Measurements from ENCODE around the gene SUFU. TPM values are rescaled to one million over a fixed set of nuclear protein-coding genes. Genes with fewer than 3 reads are reported as not detected.

The SUFU gene
- total RNA-seq, 2 experiments from 2014 or later = 13.4 to 14.2 TPM

DNA sequence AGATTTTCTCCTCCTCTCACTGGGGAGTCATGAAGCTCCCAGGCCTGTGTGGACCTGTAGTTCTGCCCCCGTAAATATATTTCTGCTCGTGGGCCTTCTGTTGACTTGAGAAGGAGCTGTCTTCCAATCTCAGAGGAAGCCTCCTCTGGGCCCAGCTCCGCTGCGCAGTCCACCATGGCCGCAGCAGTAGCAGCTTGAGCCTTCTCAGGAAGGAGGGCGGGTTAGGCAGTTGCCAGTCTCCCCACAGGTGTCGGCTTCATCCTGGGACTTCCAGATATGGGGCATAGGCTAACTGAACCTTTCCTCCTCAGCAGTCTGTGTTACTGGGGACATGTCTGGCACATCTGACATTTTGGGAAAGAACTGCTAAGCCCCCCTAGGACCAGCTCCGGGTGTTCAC lies 77.6 kb downstream of the SUFU start:
- ChIA-PET POLR2A (no interaction called here), CTCF (interaction anchor here (0.6 to 3.7 kb wide), 3 partner anchors 14 to 351 kb away, joined by 3 to 27 read pairs (median 10); no protein-coding TSS in a partner anchor)
- no peaks in the 10 kb centered on the region for H3K27me3 Mint-ChIP-seq
- no peak overlapping the region for H3K4me3 Mint-ChIP-seq
- H3K4me1 Mint-ChIP-seq = peaks cover 16% of the 10 kb centered on the region
- H3K9me3 Mint-ChIP-seq = no peaks in the 10 kb centered on the region
- H3K27ac Mint-ChIP-seq = no peak overlapping the region
- no peaks in the 10 kb centered on the region for H3K36me3 Mint-ChIP-seq (ENCODE audit: low read depth)
- no peak for DNase-seq

DNA sequence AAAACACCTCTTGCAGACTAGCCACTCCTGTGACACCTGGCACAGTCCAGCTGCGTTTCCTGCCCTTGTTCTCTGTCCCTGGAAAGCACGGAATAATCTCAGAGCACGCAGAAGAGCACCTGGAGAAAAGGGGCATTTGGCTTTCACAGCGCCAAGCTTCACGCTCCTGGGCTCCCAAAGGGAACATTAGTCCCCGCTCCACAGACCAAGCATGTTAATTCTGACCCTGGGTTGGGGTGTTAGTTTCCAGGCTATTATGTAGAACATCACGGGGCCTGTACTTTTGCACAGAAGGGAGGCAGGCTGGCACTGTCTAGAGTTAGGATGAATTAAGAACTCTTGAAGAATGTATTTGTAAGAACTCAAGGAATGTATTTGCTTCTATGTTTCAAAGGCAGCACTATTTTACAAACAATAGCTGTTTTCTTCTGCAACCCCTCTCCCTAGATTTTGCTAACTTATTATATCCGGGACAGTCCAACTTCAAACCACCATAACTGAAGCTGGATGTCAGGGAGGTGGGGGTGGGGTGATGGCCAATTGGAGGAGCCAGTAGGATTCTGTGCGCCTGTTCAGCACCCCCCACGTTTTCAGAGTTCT lies 78.3 kb downstream of the SUFU start:
- Mint-ChIP-seq H3K27ac (no peak overlapping the region), H3K9me3 (no peaks in the 10 kb centered on the region), H3K27me3 (no peaks in the 10 kb centered on the region), H3K36me3 (ENCODE audit: low read depth) (no peaks in the 10 kb centered on the region), H3K4me1 (peaks cover 16% of the 10 kb centered on the region), H3K4me3 (no peak overlapping the region)
- no peak for DNase-seq
- POLR2A ChIA-PET = interaction anchor here (0.6 kb wide), 1 partner anchor 291 kb away, joined by 3 read pairs; no protein-coding TSS in a partner anchor
- CTCF ChIA-PET = interaction anchor here (0.6 to 3.7 kb wide), 6 partner anchors 14 to 357 kb away, joined by 3 to 36 read pairs (median 7); partner anchors contain the start of genes ACTR1A and SUFU

DNA sequence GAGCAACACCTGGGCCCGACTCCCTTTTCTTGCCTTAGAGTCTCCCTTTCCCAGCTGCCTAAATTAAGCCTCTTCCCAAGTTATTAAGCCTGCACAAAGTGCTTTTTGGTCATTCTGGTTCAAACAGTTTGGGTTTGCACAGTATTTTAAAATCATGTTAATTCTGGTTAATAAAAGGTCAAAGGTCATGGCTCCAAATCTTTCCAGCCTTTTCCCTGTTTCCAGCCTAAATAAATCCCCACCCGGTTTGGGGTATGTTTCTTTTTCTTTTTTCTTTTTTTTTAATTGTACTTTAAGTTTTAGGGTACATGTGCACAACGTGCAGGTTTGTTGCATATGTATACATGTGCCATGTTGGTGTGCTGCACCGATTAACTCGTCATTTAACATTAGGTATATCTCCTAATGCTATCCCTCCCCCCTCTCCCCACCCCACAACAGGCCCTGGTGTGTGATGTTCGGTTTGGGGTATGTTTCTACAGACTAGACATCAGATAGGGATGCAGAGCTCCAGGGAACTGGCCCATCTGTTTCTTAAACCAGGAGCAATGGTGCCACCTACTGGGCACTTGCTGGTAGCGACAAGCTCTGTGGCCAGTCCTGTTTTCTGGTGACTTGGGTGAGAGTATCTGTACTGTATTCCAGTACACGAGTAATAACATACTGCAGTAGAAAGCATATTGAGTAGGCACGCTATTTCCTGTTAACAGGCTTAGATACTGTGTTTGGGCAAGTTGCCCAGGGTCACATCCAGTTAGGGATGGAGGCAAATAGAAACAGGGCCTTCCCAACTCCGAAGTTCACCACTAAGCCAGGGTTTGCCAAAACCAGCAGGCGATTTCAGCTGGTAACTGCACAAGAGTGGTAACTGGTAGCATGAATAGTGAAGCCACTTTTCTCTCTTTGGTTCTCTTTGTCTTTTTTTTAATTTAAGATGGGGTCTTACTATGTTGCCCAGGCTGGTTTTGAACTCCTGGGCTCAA lies 80.0 kb downstream of the SUFU start:
- no peaks in the 10 kb centered on the region for H3K9me3 Mint-ChIP-seq
- no peak overlapping the region for H3K27ac Mint-ChIP-seq
- H3K4me3 Mint-ChIP-seq = no peak overlapping the region
- ChIA-PET POLR2A (no interaction called here), CTCF (interaction anchor here (0.6 to 3.7 kb wide), 32 partner anchors 12 to 1050 kb away, joined by 3 to 36 read pairs (median 4); partner anchors contain the start of genes ACTR1A, C10orf95, CUEDC2 and ELOVL3)
- peak; percentile 89 for DNase-seq
- H3K27me3 Mint-ChIP-seq = no peaks in the 10 kb centered on the region
- no peaks in the 10 kb centered on the region for H3K36me3 Mint-ChIP-seq (ENCODE audit: low read depth)
- peaks cover 14% of the 10 kb centered on the region for H3K4me1 Mint-ChIP-seq

DNA sequence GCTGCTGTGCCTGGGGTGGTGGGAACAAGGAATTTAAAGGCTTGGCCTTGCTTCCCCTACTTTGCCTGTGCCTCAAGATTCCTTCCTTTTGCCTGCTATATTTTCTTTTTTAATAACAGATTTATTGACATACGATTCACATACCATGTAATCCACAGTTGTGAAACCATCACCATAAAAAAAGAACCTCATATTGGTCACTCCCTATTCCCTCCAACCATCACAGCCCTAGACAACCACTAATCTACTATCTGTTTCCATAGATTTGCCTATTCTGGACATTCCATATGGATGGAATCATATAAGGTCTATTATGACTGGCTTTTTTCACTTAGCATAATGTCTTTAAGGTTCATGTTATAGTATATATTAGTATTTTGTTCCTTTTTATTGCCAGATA lies 81.3 kb downstream of the SUFU start:
- CTCF ChIA-PET = interaction anchor here (1.5 kb wide), 1 partner anchor 81 kb away, joined by 4 read pairs; the partner anchor contains the start of gene SUFU
- no peak for DNase-seq
- POLR2A ChIA-PET = no interaction called here
- Mint-ChIP-seq H3K4me3 (no peak overlapping the region), H3K9me3 (no peaks in the 10 kb centered on the region), H3K27ac (no peak overlapping the region), H3K27me3 (no peaks in the 10 kb centered on the region), H3K4me1 (peaks cover 6% of the 10 kb centered on the region), H3K36me3 (ENCODE audit: low read depth) (no peaks in the 10 kb centered on the region)

DNA sequence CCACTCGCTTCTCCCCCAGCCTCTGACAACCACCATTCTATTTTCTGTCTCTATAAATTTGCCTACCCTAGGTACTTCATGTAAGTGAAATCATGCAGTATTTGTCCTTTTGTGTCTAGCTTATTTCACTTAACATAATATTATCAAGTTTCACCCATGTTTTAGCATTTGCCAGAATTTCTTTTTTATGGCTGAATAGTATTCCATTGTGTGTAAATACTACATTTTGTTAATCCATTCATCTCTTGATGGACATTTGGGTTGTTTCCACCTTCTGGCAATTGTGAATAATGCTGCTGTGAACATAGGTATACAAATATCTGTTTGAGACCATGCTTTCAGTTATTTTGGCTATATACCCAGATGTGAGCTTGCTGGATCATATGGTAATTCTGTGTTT lies 83.1 kb downstream of the SUFU start:
- H3K4me3 Mint-ChIP-seq = no peak overlapping the region
- no peaks in the 10 kb centered on the region for H3K27me3 Mint-ChIP-seq
- POLR2A ChIA-PET = no interaction called here

DNA sequence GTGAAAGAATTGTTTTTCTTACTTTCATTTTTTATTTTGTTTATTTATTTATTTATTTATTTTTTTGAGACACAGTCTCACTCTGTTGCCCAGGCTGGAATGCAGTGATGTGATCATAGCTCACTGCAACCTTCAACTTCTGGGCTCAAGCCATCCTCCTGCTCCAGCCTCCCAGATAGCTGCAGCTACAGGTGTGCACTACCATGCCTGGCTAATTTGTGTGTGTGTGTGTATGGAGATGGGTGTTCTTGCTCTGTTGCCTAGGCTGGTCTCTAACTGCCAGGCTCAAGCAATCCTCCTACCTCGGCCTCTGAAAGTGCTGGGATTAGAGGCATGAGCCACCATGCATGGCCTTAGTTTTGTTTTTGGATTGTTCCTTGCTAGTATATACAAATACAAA lies 85.1 kb downstream of the SUFU start:
- Mint-ChIP-seq H3K27me3 (no peaks in the 10 kb centered on the region), H3K36me3 (ENCODE audit: low read depth) (no peaks in the 10 kb centered on the region), H3K9me3 (no peaks in the 10 kb centered on the region), H3K27ac (no peak overlapping the region), H3K4me3 (no peak overlapping the region), H3K4me1 (peaks cover under 1% of the 10 kb centered on the region)
- no peak for DNase-seq
- POLR2A ChIA-PET = no interaction called here
- CTCF ChIA-PET = interaction anchor here (0.9 kb wide), 1 partner anchor 88 kb away, joined by 3 read pairs; no protein-coding TSS in a partner anchor

More for the DNA sequence above, 83.1 kb downstream of the SUFU start:
- Mint-ChIP-seq H3K4me1 (peaks cover 3% of the 10 kb centered on the region), H3K36me3 (ENCODE audit: low read depth) (no peaks in the 10 kb centered on the region), H3K27ac (no peak overlapping the region), H3K9me3 (no peaks in the 10 kb centered on the region)
- CTCF ChIA-PET = no interaction called here
- DNase-seq = no peak

DNA sequence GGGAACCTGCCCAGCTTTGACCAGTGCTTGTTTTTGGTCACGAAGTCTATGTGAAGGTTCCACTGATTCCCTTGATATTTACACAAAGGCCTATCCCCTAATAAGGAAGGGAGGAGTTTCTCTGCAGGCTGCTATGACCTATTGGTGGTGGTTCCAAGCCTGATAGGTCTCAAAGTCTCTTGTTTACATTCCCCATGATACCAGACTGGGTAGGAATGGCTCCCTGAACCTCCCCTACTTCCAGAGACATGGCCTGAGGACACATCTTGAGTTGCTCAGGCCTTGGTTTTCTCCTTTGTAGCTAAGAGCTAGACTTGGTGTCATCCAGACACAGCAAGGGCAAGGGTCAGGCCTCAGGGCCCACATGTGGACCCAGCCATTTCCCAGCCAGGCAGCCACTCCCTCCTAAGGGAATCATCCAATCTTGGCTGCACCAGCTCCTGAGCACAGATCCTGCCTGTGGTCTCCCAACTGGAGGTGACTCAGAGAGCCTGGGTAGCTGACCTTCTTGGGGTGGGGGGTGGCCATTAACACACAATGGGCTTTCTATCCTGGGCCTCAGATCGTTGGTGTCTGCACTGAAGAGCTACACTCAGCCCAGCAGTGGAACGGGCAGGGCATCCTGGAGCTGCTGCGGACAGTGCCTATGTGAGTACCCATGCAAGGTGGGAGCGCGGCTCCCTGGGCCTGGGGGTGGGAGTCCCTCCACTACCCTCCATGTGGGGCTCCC lies 89.5 kb downstream of the SUFU start:
- Mint-ChIP-seq H3K36me3 (ENCODE audit: low read depth) (peaks cover 3% of the 10 kb centered on the region), H3K9me3 (no peaks in the 10 kb centered on the region), H3K27ac (peak overlapping the region; percentile 43), H3K27me3 (no peaks in the 10 kb centered on the region), H3K4me1 (no peaks in the 10 kb centered on the region), H3K4me3 (no peak overlapping the region)
- ChIA-PET POLR2A (interaction anchor here (0.7 kb wide), 1 partner anchor 181 kb away, joined by 3 read pairs; no protein-coding TSS in a partner anchor), CTCF (no interaction called here)
- no peak for DNase-seq

DNA sequence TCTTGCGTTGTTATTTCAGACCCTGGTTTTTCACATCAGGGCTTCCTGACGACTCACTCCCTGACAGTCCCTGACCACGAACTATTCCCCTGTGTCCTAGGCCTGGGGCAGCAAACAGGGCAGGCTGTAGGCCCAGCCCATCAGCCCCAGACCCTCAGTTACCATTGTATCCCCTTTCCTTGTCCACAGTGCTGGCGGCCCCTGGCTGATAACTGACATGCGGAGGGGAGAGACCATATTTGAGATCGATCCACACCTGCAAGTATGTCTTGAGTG lies 90.0 kb downstream of the SUFU start:
- H3K27me3 Mint-ChIP-seq = no peaks in the 10 kb centered on the region
- ChIA-PET POLR2A (interaction anchor here (0.7 kb wide), 1 partner anchor 181 kb away, joined by 3 read pairs; no protein-coding TSS in a partner anchor), CTCF (no interaction called here)
- peaks cover 4% of the 10 kb centered on the region for H3K36me3 Mint-ChIP-seq (ENCODE audit: low read depth)
- DNase-seq = no peak
- H3K9me3 Mint-ChIP-seq = no peaks in the 10 kb centered on the region
- no peak overlapping the region for H3K27ac Mint-ChIP-seq
- H3K4me1 Mint-ChIP-seq = no peaks in the 10 kb centered on the region
- no peak overlapping the region for H3K4me3 Mint-ChIP-seq

DNA sequence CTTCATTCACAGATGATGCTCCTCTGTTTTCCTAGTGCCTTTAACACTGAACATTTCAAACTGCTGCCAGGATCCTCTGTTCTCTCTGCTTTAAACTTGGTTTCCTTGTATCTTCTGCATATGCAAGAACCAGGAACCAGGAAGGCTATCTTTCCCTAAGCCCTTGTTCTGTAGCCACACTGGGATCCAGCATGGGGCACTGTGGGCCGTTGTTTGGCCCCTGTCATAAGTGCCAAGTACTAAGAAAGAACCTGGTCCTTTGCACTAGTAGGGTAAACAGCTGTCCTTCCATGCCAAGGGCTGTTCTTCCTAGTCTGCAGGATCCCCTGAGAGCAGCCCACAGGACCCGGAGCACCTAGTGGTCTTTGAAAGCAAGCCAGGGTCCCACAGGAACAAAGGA lies 91.5 kb downstream of the SUFU start:
- no peak overlapping the region for H3K27ac Mint-ChIP-seq
- DNase-seq = no peak
- no peaks in the 10 kb centered on the region for H3K9me3 Mint-ChIP-seq
- H3K27me3 Mint-ChIP-seq = no peaks in the 10 kb centered on the region
- no peaks in the 10 kb centered on the region for H3K4me1 Mint-ChIP-seq
- H3K4me3 Mint-ChIP-seq = no peak overlapping the region
- peaks cover 4% of the 10 kb centered on the region for H3K36me3 Mint-ChIP-seq (ENCODE audit: low read depth)
- CTCF ChIA-PET = interaction anchor here (0.8 to 2.9 kb wide), 5 partner anchors 9 to 117 kb away, joined by 3 to 10 read pairs (median 3); no protein-coding TSS in a partner anchor
- POLR2A ChIA-PET = no interaction called here

DNA sequence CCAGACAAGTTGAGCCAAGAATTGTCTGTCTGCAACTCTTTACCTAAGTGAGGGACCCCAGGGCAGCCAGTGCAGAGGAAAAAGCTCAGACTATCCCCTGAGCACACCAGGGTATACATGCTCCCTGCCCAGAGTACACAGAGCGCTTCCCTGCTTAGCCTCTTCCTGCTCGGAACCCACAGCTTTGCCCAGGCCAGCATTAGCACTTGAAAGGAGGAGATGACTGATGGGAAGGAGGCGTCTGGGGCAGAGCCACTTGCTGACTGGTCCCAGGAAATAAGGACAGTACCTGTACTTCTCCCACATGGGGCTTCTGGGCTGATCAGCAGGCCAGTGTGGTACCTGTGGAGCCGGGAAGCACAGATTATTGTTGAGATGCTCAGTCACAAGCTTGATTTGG lies 92.1 kb downstream of the SUFU start:
- DNase-seq = no peak
- Mint-ChIP-seq H3K4me3 (no peak overlapping the region), H3K36me3 (ENCODE audit: low read depth) (peaks cover 4% of the 10 kb centered on the region), H3K27ac (no peak overlapping the region), H3K9me3 (no peaks in the 10 kb centered on the region), H3K27me3 (no peaks in the 10 kb centered on the region), H3K4me1 (no peaks in the 10 kb centered on the region)
- POLR2A ChIA-PET = no interaction called here
- CTCF ChIA-PET = interaction anchor here (0.6 to 2.9 kb wide), 8 partner anchors 10 to 603 kb away, joined by 3 to 10 read pairs (median 3); no protein-coding TSS in a partner anchor

DNA sequence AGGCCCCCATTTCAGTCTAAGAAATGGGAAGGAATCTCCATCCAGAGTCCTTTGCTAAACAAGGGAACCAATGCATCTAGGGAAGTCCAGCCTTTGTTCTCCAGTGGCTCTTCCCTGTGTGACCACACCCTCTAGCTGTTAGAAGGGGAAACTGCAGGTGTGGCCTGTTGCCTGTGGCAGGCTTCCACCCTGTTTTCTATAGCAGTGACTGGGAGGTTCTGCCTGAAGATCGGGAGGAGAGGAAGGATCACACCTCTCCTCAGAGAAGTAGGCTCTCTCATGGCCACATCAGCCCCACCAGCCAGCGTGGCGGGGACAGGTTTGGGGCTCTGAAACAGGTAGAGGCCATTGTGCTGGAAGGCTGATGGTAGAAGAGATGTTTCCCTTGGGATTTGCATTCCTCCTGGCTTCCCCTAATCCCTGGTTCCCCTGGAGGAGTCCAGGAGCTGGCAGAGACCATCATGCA lies 92.8 kb downstream of the SUFU start:
- ChIA-PET POLR2A (no interaction called here), CTCF (interaction anchor here (0.6 to 2.9 kb wide), 6 partner anchors 13 to 603 kb away, joined by 3 to 10 read pairs (median 3); no protein-coding TSS in a partner anchor)
- H3K4me1 Mint-ChIP-seq = no peaks in the 10 kb centered on the region
- peaks cover 4% of the 10 kb centered on the region for H3K36me3 Mint-ChIP-seq (ENCODE audit: low read depth)
- DNase-seq = peak; percentile 33
- no peaks in the 10 kb centered on the region for H3K9me3 Mint-ChIP-seq
- no peak overlapping the region for H3K4me3 Mint-ChIP-seq
- no peaks in the 10 kb centered on the region for H3K27me3 Mint-ChIP-seq
- no peak overlapping the region for H3K27ac Mint-ChIP-seq

DNA sequence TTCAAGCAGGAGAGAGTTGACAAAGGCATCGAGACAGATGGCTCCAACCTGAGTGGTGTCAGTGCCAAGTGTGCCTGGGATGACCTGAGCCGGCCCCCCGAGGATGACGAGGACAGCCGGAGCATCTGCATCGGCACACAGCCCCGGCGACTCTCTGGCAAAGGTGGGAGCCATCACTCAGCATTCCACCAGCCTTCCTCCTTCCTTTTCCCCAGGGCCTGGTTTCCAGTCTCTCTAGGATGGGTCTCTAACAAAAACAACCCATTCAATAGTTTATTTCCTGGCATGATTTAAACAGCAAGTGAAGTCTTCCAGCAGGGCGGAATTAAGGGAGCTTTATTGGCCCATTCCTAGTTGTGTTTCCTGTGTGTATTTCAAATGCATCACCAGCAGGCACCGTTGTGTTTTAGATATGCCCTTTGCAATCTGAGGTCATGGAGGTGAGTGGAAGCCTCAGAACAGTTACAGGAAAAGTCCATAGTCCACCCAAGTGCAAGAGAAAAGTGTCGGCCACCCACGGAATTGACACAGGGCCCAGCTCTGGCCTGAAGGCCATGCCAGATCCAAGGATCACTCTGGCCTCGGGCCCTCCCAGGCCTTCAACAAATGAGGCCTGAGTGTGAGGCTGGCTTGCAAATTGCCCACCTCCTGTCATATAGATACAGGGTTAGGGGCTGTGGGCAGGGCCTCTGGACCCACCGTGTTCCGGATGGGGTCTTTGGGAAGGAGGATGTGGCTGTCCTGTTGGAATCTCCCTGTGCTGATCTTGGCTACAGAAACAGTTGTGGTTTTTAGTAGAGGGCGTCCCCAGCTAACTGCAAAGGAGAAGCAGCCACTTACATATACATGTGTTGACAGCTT lies 93.6 kb downstream of the SUFU start:
- Mint-ChIP-seq H3K27me3 (no peaks in the 10 kb centered on the region), H3K4me1 (no peaks in the 10 kb centered on the region), H3K27ac (no peak overlapping the region), H3K9me3 (no peaks in the 10 kb centered on the region), H3K36me3 (ENCODE audit: low read depth) (peaks cover 4% of the 10 kb centered on the region), H3K4me3 (no peak overlapping the region)
- no peak for DNase-seq
- POLR2A ChIA-PET = no interaction called here
- CTCF ChIA-PET = interaction anchor here (0.7 to 2.9 kb wide), 3 partner anchors 14 to 305 kb away, joined by 3 to 10 read pairs (median 4); no protein-coding TSS in a partner anchor
